SK-N-SH treated with all-trans-retinoic acid at 6 μM for 48 hours (cell line): ENCODE measurements around the gene ZNF541.

Experiments
- ARNTL ChIP-seq: fragments of 450-650 bp; formaldehyde crosslinking; IDR thresholded peaks from 2 replicates; pipeline ENCODE4 v1.5.0; 2020; ENCODE audit warnings: low read depth, mild to moderate bottlenecking, moderate library complexity, borderline replicate concordance
- CREB5 ChIP-seq: fragments of 250-450 bp; sonication (Bioruptor Pico); IDR thresholded peaks from 2 replicates; pipeline ENCODE4 v1.5.1; 2020; ENCODE audit warnings: low read depth, mild to moderate bottlenecking, moderate library complexity
- CSRNP3 ChIP-seq: fragments of 250-450 bp; sonication (Bioruptor Pico); IDR thresholded peaks from 2 replicates; pipeline ENCODE4 v1.5.1; 2021; ENCODE audit warnings: mild to moderate bottlenecking, moderate library complexity
- GLIS3 ChIP-seq: fragments of 250-450 bp; sonication (Bioruptor Pico); IDR thresholded peaks from 2 replicates; pipeline ENCODE4 v1.5.0; 2020; ENCODE audit warnings: mild to moderate bottlenecking, moderate library complexity
- OSR1 ChIP-seq: fragments of 250-450 bp; sonication (Bioruptor Pico); IDR thresholded peaks from 2 replicates; pipeline ENCODE4 v1.8.0; 2022; ENCODE audit warnings: moderate library complexity, mild to moderate bottlenecking, inconsistent platforms
- PATZ1 ChIP-seq: fragments of 250-450 bp; sonication (Bioruptor Pico); IDR thresholded peaks from 2 replicates; pipeline ENCODE4 v1.8.0; 2020; ENCODE audit warnings: mild to moderate bottlenecking, moderate library complexity, borderline replicate concordance
- PPARA ChIP-seq: fragments of 250-450 bp; sonication (Bioruptor Pico); IDR thresholded peaks from 2 replicates; pipeline ENCODE4 v1.5.0; 2020; ENCODE audit warnings: mild to moderate bottlenecking, borderline replicate concordance
- RARB ChIP-seq: fragments of 250-450 bp; sonication (Bioruptor Pico); IDR thresholded peaks from 2 replicates; pipeline ENCODE4 v1.8.0; 2021; ENCODE audit warnings: mild to moderate bottlenecking, moderate library complexity
- TCF4 ChIP-seq: fragments of 250-450 bp; sonication (Bioruptor Pico); IDR thresholded peaks from 2 replicates; pipeline ENCODE4 v1.8.0; 2021; ENCODE audit warnings: mild to moderate bottlenecking, moderate library complexity, borderline replicate concordance
- TSHZ2 ChIP-seq: fragments of 250-450 bp; sonication (Bioruptor Pico); IDR thresholded peaks from 2 replicates; pipeline ENCODE4 v1.5.0; 2020; ENCODE audit warnings: mild to moderate bottlenecking, moderate library complexity
- ZFP3 ChIP-seq: fragments of 250-450 bp; sonication (Bioruptor Pico); IDR thresholded peaks from 2 replicates; pipeline ENCODE4 v1.5.0; 2020; ENCODE audit warnings: mild to moderate bottlenecking, moderate library complexity
- ZFP30 ChIP-seq: fragments of 450-650 bp; formaldehyde crosslinking; IDR thresholded peaks from 2 replicates; pipeline ENCODE4 v1.5.0; 2022; ENCODE audit warnings: mild to moderate bottlenecking, moderate library complexity
- ZNF565 ChIP-seq: fragments of 450-650 bp; formaldehyde crosslinking; conservative IDR thresholded peaks from 2 replicates; pipeline ENCODE4 v1.5.0; 2020; ENCODE audit warnings: low read depth, mild to moderate bottlenecking, moderate library complexity
- ZNF8 ChIP-seq: fragments of 450-650 bp; formaldehyde crosslinking; IDR thresholded peaks from 2 replicates; pipeline ENCODE4 v1.5.0; 2020; ENCODE audit warnings: mild to moderate bottlenecking, moderate library complexity

- TF ChIP-seq TCF4 (CRISPR knock-in tag) (no peak), TSHZ2 (CRISPR knock-in tag) (no peak), CSRNP3 (CRISPR knock-in tag) (no peak), PATZ1 (no peak), PPARA (CRISPR knock-in tag) (no peak), ZNF8 (CRISPR knock-in tag) (no peak), ARNTL (CRISPR knock-in tag) (no peak), GLIS3 (CRISPR knock-in tag) (no peak), OSR1 (no peak), ZFP3 (CRISPR knock-in tag) (no peak), CREB5 (CRISPR knock-in tag) (no peak), ZFP30 (CRISPR knock-in tag) (no peak), ZNF565 (CRISPR knock-in tag) (no peak), RARB (CRISPR knock-in tag) (no peak)
Observed at GRCh38 chr19:47603706-47604565, 31.0 kb upstream of the ZNF541 start.
